Measurements from ENCODE around the gene RNF14.
"Not testable (repeated sequence)": the region's sequence is repeated elsewhere in the genome, so short reads cannot be mapped to it uniquely, and the experiment has no call there.

RNF14 gene

GRCh38 chr5:141968914-141969608 is at the start of gene RNF14:
RNF14 (plus strand) TSS chr5:141969105; CDS start chr5:141973589, 4,484 bp downstream.
- DNase-seq, result peak; percentile 93

GRCh38 chr5:141919218-141920119 is 49.4 kb upstream of the RNF14 start:
- DNase-seq, result no peak

GRCh38 chr5:141920771-141921170 is 48.1 kb upstream of the RNF14 start:
- DNase-seq, result no peak

GRCh38 chr5:141922827-141923447 is 46.0 kb upstream of the RNF14 start:
- DNase-seq, result not testable (repeated sequence)

GRCh38 chr5:141923448-141924313 is 45.2 kb upstream of the RNF14 start, which contains the start of gene DELE1:
DELE1 (plus strand) TSS chr5:141923871; CDS start chr5:141923942, 71 bp downstream.
- peak; percentile 92 for DNase-seq

GRCh38 chr5:141926434-141926833 is 42.5 kb upstream of the RNF14 start:
- no peak for DNase-seq

GRCh38 chr5:141928051-141928450 is 40.9 kb upstream of the RNF14 start:
- DNase-seq, result no peak

- no peak for DNase-seq
Observed at GRCh38 chr5:141929398-141930058, 39.4 kb upstream of the RNF14 start.

- DNase-seq, result no peak
Observed at GRCh38 chr5:141931694-141932093, 37.2 kb upstream of the RNF14 start.

- DNase-seq, result no peak
Observed at GRCh38 chr5:141933151-141933550, 35.8 kb upstream of the RNF14 start.

- no peak for DNase-seq
Observed at GRCh38 chr5:141934099-141934844, 34.6 kb upstream of the RNF14 start.

GRCh38 chr5:141935538-141935937 is 33.4 kb upstream of the RNF14 start:
- no peak for DNase-seq

- no peak for DNase-seq
Observed at GRCh38 chr5:141940695-141941271, 28.1 kb upstream of the RNF14 start.

GRCh38 chr5:141941307-141941706 is 27.6 kb upstream of the RNF14 start:
- no peak for DNase-seq

- no peak for DNase-seq
Observed at GRCh38 chr5:141941779-141942178, 27.1 kb upstream of the RNF14 start.

GRCh38 chr5:141942185-141942857 is 26.6 kb upstream of the RNF14 start:
- DNase-seq, result no peak

- DNase-seq, result no peak
Observed at GRCh38 chr5:141944076-141944475, 24.8 kb upstream of the RNF14 start.

- no peak for DNase-seq
Observed at GRCh38 chr5:141945511-141946051, 23.3 kb upstream of the RNF14 start.

GRCh38 chr5:141947316-141947715 is 21.6 kb upstream of the RNF14 start:
- DNase-seq, result no peak

- no peak for DNase-seq
Observed at GRCh38 chr5:141948812-141949211, 20.1 kb upstream of the RNF14 start.
